Hepatic stellate cell (primary cell): ENCODE results near the gene SCUBE3.

Source experiments
- DNase-seq: peaks from one replicate; pipeline ENCODE4 v3.0.0; 2011; ENCODE audit warnings: low spot score

Gene SCUBE3

GRCh38 chr6:35272005-35272404 is 58.2 kb downstream of the SCUBE3 start:
- no peak for DNase-seq

- DNase-seq, result no peak
Observed at GRCh38 chr6:35273822-35274559, 60.2 kb downstream of the SCUBE3 start.

- no peak for DNase-seq
Observed at GRCh38 chr6:35275744-35276260, 62.0 kb downstream of the SCUBE3 start.

GRCh38 chr6:35278708-35279107 is 65.0 kb downstream of the SCUBE3 start:
- DNase-seq, result no peak

- no peak for DNase-seq
Observed at GRCh38 chr6:35280903-35281302, 67.1 kb downstream of the SCUBE3 start.

GRCh38 chr6:35282472-35282871 is 68.7 kb downstream of the SCUBE3 start:
- DNase-seq, result no peak

GRCh38 chr6:35283361-35283760 is 69.6 kb downstream of the SCUBE3 start:
- no peak for DNase-seq

- no peak for DNase-seq
Observed at GRCh38 chr6:35287671-35288396, 74.1 kb downstream of the SCUBE3 start.

- no peak for DNase-seq
Observed at GRCh38 chr6:35288834-35289233, 75.1 kb downstream of the SCUBE3 start.

- DNase-seq, result no peak
Observed at GRCh38 chr6:35291491-35291890, 77.7 kb downstream of the SCUBE3 start.

- no peak for DNase-seq
Observed at GRCh38 chr6:35292494-35292893, 78.7 kb downstream of the SCUBE3 start.

GRCh38 chr6:35293681-35294080 is 79.9 kb downstream of the SCUBE3 start:
- no peak for DNase-seq

- DNase-seq, result peak; percentile 66
Observed at GRCh38 chr6:35294308-35294945, 80.7 kb downstream of the SCUBE3 start.

- DNase-seq, result no peak
Observed at GRCh38 chr6:35295036-35295435, 81.3 kb downstream of the SCUBE3 start.

GRCh38 chr6:35295521-35296315 is 82.0 kb downstream of the SCUBE3 start:
- DNase-seq, result no peak

GRCh38 chr6:35296931-35297600 is 83.3 kb downstream of the SCUBE3 start:
- no peak for DNase-seq

- peak; percentile 69 for DNase-seq
Observed at GRCh38 chr6:35297601-35298481, 84.1 kb downstream of the SCUBE3 start, which contains the start of gene DEF6. DEF6 (plus strand) TSS chr6:35297818; CDS start chr6:35297857, 39 bp downstream.

GRCh38 chr6:35298625-35299140 is 84.9 kb downstream of the SCUBE3 start:
- DNase-seq, result no peak

- DNase-seq, result no peak
Observed at GRCh38 chr6:35299674-35300073, 85.9 kb downstream of the SCUBE3 start.

GRCh38 chr6:35300848-35301247 is 87.1 kb downstream of the SCUBE3 start:
- no peak for DNase-seq
